A673 (cell line): ENCODE results near the gene PPP2R2D. TPM values are rescaled to one million over a fixed set of nuclear protein-coding genes. Genes with fewer than 3 reads are reported as not detected.
A peak's percentile ranks its signal among the peaks of the same experiment; 100 is the strongest.

Experiments used
- BruUV-seq: library from RNA; stranded (reverse); fragments of 400-500 nt; replicated peaks from 2 replicates; lab custom pipeline; 2021; lab: Mats Ljungman, UMichigan
- CTCF ChIA-PET: fragments of 300-600 bp; sonication (Branson Sonifier 250); formaldehyde crosslinking; loops from one replicate; lab custom pipeline; 2022; ENCODE audit warnings: antibody characterized with exemption; lab: Charles Lee
- POLR2A ChIA-PET: fragments of 300-600 bp; sonication (Branson Sonifier 250); formaldehyde crosslinking; loops from one replicate; lab custom pipeline; 2022; ENCODE audit warnings: antibody characterized with exemption; ENCODE audit not compliant: low non-redundant PET; lab: Charles Lee
- DNase-seq: peaks from one replicate; pipeline ENCODE4 v3.0.0-alpha.2; 2015; ENCODE audit warnings: low spot score
- H3K27ac ChIP-seq: fragments of 200-600 bp; sonication (generic); 2 replicates; pipeline ENCODE4 v1.5.1; 2016; ENCODE audit warnings: mixed run types, low read depth, mild to moderate bottlenecking, mixed read lengths, antibody characterized with exemption, low read length; ENCODE audit not compliant: poor library complexity, severe bottlenecking
- H3K27me3 ChIP-seq: fragments of 200-600 bp; sonication (generic); replicated peaks from 2 replicates; pipeline ENCODE4 v1.6.1; 2017; ENCODE audit warnings: mixed run types, low read depth, mild to moderate bottlenecking, mixed read lengths, antibody characterized with exemption, low read length; ENCODE audit not compliant: insufficient read depth, poor library complexity
- H3K36me3 ChIP-seq: fragments of 200-600 bp; sonication (generic); 2 replicates; pipeline ENCODE4 v1.6.1; 2016; ENCODE audit warnings: mixed run types, mild to moderate bottlenecking, mixed read lengths, antibody characterized with exemption, low read length; ENCODE audit not compliant: insufficient read depth, poor library complexity, severe bottlenecking
- H3K4me1 ChIP-seq: fragments of 200-600 bp; sonication (generic); 2 replicates; pipeline ENCODE4 v1.6.1; 2017; ENCODE audit warnings: mixed run types, mild to moderate bottlenecking, mixed read lengths, antibody characterized with exemption, low read length; ENCODE audit not compliant: insufficient read depth, poor library complexity, severe bottlenecking
- H3K4me3 ChIP-seq: fragments of 200-600 bp; sonication (generic); 2 replicates; pipeline ENCODE4 v1.5.1; 2016; ENCODE audit warnings: low read depth, mixed run types, mild to moderate bottlenecking, mixed read lengths, low read length; ENCODE audit not compliant: poor library complexity, severe bottlenecking
- H3K9me3 ChIP-seq: fragments of 200-600 bp; sonication (generic); 2 replicates; pipeline ENCODE4 v1.6.1; 2016; ENCODE audit warnings: mixed run types, low read depth, mild to moderate bottlenecking, mixed read lengths, antibody characterized with exemption, low read length; ENCODE audit not compliant: poor library complexity, severe bottlenecking
- EZH2 ChIP-seq: fragments of 200-600 bp; sonication (generic); IDR thresholded peaks from 2 replicates; pipeline ENCODE4 v1.6.1; 2017; ENCODE audit warnings: borderline replicate concordance, low read depth, mild to moderate bottlenecking, mixed read lengths, antibody characterized with exemption, low read length; ENCODE audit not compliant: poor library complexity, severe bottlenecking
- intact Hi-C: fragments of 100-400 bp; cut with micrococcal nuclease; formaldehyde crosslinking; loops from one replicate; pipeline ENCODE4 v1.10.0; 2022; ENCODE audit not compliant: unreplicated experiment
- total RNA-seq: library from RNA; stranded (reverse); gene quantifications from 2 replicates; pipeline ENCODE4 v1.2.3, GENCODE V29; 2021
- TF ChIP-seq, protein P1 (sequence below): fragments of 300-800, 200-600 bp; sonication (generic); conservative IDR thresholded peaks from 2 replicates; pipeline ENCODE4 v1.5.1; 2017; ENCODE audit warnings: low read depth, mild to moderate bottlenecking, antibody characterized with exemption, low read length, moderate library complexity, mixed read lengths

PPP2R2D gene
- total RNA-seq, 1 experiment from 2014 or later: 49.1 TPM

GRCh38 chr10:131954356-131954965, 53.7 kb downstream of the PPP2R2D start:
- Histone ChIP-seq H3K9me3 (no peaks in the 10 kb centered on the region), H3K27ac (no peak overlapping the region), H3K4me3 (no peak overlapping the region), H3K4me1 (no peaks in the 10 kb centered on the region), H3K27me3 (no peaks in the 10 kb centered on the region), H3K36me3 (peaks cover 40% of the 10 kb centered on the region)
- intact Hi-C loops: no loop called here
- ChIA-PET POLR2A (no interaction called here), CTCF (no interaction called here)
- TF ChIP-seq, protein P1, sequence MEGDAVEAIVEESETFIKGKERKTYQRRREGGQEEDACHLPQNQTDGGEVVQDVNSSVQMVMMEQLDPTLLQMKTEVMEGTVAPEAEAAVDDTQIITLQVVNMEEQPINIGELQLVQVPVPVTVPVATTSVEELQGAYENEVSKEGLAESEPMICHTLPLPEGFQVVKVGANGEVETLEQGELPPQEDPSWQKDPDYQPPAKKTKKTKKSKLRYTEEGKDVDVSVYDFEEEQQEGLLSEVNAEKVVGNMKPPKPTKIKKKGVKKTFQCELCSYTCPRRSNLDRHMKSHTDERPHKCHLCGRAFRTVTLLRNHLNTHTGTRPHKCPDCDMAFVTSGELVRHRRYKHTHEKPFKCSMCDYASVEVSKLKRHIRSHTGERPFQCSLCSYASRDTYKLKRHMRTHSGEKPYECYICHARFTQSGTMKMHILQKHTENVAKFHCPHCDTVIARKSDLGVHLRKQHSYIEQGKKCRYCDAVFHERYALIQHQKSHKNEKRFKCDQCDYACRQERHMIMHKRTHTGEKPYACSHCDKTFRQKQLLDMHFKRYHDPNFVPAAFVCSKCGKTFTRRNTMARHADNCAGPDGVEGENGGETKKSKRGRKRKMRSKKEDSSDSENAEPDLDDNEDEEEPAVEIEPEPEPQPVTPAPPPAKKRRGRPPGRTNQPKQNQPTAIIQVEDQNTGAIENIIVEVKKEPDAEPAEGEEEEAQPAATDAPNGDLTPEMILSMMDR: no peak
- TF ChIP-seq EZH2: no peak
- DNase-seq: no peak
- BruUV-seq: no TSS peak

- H3K4me1 ChIP-seq: no peaks in the 10 kb centered on the region
- POLR2A ChIA-PET: no interaction called here
- no peaks in the 10 kb centered on the region for H3K9me3 ChIP-seq
- CTCF ChIA-PET: no interaction called here
- H3K4me3 ChIP-seq: no peak overlapping the region
- intact Hi-C loops: no loop called here
- TF ChIP-seq EZH2: no peak
- TF ChIP-seq, protein P1: no peak
- DNase-seq: no peak
- BruUV-seq: TSS peak; percentile 68
- no peaks in the 10 kb centered on the region for H3K27me3 ChIP-seq
- H3K36me3 ChIP-seq: peaks cover 45% of the 10 kb centered on the region
- no peak overlapping the region for H3K27ac ChIP-seq
Observed at GRCh38 chr10:131955591-131956340, 55.0 kb downstream of the PPP2R2D start.

DNA sequence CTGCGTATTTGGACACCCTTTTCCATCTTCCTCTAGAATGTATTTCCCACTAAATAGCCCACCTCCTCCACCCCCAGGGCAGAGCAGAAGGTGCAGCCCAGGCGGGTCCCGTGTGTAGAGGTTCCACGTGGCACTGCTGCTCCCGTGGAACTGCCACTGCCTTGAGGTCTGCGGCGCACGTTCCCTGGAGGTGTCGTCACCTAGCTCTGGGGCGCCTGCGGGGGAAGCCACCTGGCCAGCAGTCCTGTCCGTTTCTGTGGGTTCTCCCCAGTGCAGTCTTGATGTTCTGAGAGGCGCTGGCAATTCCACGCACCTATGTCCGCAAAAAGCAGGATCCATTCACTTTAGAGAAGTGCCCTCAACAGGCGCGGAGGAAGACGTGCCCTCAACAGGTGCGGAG, 59.0 kb downstream of the PPP2R2D start:
- Histone ChIP-seq H3K4me1 (peaks cover 12% of the 10 kb centered on the region), H3K27me3 (no peaks in the 10 kb centered on the region), H3K36me3 (peaks cover 40% of the 10 kb centered on the region), H3K27ac (no peak overlapping the region), H3K9me3 (no peaks in the 10 kb centered on the region), H3K4me3 (no peak overlapping the region)
- no peak for TF ChIP-seq EZH2
- TF ChIP-seq, protein P1: no peak
- POLR2A ChIA-PET: no interaction called here
- CTCF ChIA-PET: no interaction called here
- intact Hi-C loops: no loop called here
- no TSS peak for BruUV-seq
- DNase-seq: no peak
